Astrocyte (in vitro differentiated cells and primary cell): ENCODE measurements around the gene POLE.

Source experiments
- CTCF ChIP-seq: IDR thresholded peaks from 2 replicates; pipeline ENCODE4 v1.5.1; 2011; ENCODE audit warnings: low read depth, mild to moderate bottlenecking, inconsistent platforms, low read length, moderate library complexity; ENCODE audit not compliant: insufficient read depth
- EZH2 ChIP-seq: IDR thresholded peaks from 2 replicates; pipeline ENCODE4 v1.6.1; 2012; ENCODE audit warnings: mild to moderate bottlenecking, low read length, inconsistent platforms; ENCODE audit not compliant: insufficient read depth

- TF ChIP-seq CTCF = no peak
- no peak for TF ChIP-seq EZH2
Measured at GRCh38 chr12:132606927-132607326, 80.2 kb downstream of the POLE start.
